Glomerular visceral epithelial cell (primary cell): ENCODE results near the gene ATE1.
"Not testable (repeated sequence)": the region's sequence is repeated elsewhere in the genome, so short reads cannot be mapped to it uniquely, and the experiment has no call there.

Source experiments
- DNase-seq: peaks from one replicate; pipeline ENCODE4 v3.0.0-alpha.2; 2016; ENCODE audit errors: extremely low spot score

Gene ATE1

DNA sequence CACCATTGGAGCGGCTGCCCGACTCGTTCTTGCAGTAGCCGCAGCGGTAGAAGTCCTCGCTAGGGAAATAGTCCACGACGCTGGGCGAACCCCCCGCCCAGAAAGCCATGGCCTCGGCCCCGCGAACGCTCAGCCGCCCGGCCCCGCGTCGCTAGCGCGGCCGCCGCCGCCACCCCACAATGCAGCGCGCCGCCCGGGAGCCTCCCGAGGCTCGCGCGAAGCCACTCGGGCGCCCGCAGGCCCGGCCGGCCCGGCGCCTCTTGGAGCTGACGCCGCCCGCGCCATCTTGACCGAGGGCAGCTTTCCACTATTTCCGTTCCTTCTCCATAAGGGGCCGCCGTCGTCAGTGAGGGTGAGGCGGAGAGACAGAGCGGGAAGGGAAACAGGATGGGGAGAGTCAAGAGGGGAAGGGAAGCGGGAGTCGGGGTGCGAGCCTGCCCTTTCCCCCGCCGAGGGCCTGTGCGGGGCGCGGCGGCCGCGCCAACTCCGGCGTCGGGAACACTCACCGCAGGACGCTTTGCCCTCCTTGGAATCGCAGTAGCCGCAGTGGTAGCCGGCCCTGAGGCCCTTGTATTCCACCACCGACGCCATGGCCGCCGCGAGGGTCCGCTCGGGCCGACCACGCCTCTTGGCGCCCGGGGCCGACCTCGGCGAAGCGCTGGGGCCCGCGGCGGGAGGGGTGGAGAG lies at the start of gene ATE1:
ATE1 (minus strand) TSS at position 191 of the 687 bp plus-strand sequence; CDS start at position 109, 82 bp downstream.
- peak; percentile 92 for DNase-seq

DNA sequence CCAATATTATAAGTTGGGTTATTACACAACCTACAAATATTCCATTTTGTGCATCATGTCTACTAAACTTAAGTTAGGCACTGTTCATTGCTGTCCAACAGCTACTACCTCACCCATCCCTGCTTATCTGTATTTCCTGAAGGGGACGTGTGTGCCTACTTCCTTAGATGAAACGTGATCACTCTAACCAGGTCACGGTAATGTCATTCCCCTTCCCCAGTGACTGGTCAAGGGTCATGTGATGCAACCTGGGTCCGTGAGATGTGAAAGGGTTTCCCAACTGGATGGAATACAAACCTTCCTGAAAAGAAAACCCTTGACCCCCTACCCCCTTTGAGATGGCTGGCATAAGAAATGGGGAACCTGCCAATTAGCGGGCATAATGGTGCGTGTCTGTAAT lies 48.8 kb upstream of the ATE1 start:
- no peak for DNase-seq

DNA sequence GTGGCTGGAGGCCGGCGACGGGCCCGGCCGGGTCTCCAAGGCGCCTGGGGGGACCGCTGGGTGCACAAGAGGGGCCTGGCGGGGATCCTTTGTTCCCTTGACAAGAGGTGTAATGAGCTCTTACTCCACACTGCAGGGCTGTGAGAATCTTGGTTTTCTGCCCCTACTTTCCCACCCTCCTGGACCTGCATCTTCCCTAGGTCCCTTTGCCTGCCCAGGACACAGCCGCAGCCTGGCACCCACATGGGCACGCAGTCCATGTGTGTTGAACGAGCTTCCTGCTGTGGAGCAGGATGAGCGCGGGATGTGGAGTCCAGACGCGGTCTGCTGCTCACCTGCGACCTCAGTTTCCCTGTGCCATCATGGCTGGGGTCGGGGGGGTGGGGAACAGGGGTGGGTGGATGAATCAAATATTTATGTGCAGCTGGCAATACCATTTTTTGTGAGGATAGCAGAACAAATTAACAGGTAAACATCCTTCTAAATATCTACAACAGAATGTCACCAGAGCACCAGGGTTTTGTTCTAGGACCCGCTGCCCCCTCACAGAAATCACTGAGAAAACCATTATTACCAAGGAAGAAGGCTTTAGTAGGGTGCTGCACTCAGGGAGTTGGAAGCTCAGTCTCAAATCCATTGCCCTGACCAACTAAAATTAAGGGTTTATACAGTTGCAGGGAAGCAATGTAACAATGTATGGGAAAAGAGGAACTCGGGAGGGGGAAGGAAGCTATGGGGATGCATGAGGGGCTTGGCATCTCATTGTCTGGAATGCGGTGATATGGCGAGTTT lies 47.7 kb upstream of the ATE1 start:
- no peak for DNase-seq

DNA sequence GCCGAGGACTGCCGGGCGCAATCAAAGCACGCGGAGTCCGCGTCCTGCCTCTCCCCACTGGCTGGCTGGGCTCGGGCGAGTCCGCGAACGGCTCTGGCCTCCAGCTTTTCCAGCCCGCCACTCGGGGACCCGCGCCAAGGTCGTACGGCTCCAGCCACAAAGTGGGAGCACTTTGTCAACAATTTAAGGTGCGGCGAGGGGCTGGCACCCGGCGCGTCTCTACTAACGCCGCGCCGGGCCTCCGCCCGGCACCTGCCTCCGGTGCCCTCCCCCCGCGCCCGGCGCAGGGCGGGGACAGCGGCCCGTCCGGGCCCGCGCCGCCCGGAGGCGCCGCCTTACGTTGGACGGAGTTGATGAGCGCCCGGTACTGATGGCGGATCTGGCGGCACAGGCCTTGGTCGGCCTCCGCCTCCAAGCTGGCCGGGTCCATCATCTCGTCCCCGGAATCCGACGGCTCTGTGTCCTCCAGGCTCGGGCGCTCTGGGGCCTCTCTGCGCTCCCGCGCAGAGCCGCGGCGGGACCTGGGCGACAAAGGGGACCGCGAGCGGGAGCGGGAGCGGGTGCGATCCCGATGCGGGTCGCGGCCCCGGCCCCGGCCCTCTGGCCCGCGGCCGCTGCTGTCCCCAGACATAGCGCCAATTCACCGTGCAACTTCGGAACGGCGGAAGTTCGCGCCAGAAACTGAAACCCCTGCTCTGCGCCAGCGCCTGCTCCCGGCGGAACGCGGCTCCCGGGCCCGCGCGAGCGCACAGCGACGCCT lies 46.9 kb upstream of the ATE1 start, which contains the start of gene NSMCE4A:
NSMCE4A (minus strand) TSS at position 683 of the 760 bp plus-strand sequence; CDS start at position 631, 52 bp downstream.
- DNase-seq = peak; percentile 70

DNA sequence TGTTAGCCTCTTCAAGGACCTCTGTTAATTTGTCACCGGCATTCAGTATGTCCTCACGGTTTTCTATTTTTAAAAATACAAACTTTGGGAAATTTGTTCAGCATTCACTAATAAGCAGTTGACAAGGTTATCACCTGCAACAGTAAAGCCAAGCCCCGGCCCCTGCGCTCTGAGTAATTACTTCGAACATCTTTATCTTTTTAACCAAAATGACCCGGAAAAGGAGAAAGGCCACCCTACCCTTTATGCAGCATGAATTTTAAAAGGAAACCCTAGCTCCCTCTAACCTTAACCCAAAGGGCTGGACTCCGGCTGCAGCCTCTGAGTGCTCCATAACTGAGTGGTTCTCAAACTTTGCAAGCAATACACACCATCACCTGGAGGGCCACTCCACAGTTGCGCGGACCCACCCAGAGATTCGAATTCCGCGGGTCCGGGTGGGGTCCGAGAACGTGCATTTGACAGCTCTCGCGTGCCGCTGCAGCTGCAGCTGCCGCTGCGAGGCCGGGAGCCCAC lies 46.2 kb upstream of the ATE1 start:
- DNase-seq = no peak

DNA sequence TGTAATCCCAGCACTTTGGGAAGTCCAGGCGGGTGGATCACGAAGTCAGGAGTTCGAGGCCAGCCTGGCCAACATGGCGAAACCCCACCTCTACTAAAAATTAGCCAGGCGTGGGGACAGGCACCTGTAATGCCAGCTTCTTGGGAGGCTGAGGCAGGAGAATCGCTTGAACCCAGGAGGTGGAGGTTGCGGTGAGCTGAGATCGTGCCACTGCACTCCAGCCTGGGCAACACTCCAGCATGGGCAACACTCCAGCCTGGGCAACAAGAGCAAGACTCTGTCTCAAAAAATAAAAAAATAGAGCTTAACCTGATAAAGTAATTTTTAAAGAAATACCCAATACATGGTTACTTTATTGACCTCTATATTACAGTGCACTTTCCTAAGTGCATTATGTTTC lies 41.3 kb upstream of the ATE1 start:
- not testable (repeated sequence) for DNase-seq

DNA sequence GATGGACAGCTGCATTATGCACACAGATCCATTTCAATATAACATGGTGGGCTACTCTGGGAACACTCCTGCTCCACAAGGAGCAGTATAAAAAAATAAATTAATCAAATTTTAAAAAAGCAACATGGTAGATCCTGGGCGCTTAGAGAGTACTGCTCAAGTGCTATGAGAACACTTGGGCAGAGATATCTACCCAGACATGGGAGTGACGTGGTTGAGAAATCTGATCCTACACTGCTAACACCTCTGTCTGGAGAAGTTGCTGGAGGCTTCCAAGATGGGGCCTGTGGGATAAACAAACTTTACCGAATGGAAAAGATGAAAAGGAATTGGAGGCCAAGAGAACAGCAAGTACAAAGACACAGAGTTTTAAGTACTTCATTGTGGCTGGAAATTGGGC lies 38.2 kb upstream of the ATE1 start:
- no peak for DNase-seq

DNA sequence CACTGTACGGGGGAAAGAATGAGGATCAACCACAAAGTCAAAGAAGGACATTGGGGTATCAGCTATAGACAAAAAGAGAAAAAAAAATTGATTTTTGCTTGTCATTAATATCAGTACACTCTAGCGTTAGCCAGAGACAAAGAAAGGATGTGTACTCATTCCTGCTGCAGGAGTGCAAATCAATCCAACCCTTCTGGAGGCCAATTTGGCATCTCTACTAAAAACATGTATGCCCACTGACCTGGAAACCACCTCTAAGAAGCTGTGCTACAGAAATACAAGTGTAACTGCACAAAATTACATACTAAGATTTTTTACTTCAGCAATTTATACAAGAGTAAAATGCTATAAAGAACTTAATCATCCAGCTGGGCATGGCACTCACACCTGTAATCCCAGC lies 33.6 kb upstream of the ATE1 start:
- DNase-seq = no peak

DNA sequence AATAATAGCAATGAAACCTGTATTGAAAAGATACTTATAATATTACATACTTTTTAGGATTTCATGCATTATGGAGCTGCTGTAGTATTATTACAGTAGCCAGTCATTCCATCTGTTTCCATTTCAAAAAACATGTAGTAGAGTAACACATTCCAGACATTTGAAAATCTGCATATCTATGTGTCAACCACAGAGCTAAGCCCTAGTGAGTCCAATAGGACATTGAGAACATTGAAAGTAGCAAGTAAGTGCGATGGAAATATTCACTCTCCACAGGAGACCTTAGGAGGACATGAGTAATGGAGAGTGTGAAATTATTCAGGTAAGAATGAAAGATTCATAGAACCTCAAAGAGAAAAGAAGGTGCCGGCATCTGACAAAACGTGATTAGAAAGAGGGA lies 31.8 kb upstream of the ATE1 start:
- no peak for DNase-seq

DNA sequence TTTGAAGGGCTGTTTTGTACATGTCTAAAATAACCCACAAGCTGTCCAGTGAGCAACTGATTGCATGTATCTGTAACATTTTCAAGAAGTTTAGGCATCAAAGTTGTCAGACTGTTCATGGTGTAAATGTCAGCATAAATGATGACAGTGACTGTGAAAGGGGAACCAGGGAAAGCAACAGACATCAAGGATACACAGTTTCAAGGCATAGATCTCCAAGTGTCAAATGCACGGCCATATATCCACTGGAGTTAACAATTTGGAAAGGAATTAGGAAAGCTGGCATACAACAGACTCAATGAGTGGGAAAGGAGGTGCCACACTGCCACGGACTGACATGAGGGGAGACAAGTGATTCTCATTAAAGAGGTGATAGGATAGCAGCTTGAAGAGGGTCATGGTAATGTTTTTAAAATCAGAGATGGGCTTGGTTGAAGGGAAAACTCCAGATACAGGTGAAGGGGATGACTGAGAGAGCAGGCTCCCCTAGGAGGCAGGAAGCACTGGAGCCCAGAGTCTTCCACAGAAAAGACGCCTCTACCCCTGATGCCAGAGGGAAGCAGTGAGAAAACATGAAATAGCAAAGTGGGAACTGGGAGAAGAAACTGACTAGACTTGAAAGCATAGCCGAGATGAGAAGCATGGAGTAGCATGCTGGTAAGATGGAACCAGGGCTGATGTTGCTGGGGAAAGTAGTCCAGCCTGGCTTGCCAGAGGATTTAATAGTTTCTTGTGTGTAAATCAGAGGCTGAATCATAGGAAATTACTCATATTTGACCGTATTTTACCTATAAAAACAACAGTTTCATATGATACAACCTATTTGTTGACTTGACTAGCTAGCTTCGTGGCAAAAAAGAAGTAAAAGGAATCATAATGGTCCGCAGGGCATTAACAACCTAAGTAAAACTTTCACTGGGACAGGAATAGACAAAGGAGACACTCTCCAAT lies 28.6 kb upstream of the ATE1 start:
- DNase-seq = no peak

DNA sequence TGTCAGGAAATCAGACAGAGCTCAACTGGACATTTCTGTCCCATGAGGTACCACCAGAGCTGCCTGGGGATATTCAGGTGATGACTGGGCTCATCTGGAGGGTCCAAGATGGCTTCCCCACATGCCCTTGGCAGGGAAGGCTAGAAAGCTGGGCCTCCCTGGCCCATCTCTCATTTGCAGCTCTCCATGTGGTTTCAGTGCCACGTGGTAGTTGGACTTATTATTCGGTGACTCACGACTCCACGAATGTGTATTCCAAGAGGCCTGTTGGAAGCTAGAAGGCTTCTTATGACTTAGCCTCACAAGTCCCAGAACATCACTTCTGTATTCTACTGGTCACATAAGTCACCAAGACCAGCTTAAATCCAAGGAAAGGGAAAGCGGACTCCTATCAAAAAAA lies 24.4 kb upstream of the ATE1 start:
- no peak for DNase-seq

DNA sequence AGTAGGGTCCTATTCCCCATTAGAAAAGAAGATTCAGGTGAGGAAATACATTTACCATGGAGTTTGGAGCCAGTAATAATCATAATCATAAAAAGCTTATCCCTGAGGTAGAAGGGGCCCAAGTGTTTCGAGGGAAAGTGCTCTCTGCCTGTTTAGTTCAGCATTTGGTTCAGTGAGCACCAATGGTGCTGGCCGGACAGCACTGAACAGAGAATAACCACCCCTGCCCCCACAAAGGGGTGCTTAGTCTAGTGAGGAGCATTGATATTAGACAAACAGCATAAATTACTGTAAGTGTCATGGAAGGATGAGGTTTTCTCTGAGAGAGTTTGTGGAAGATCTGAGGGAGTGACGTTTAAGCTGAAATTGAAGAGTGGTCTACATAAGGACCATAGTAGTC lies 21.6 kb upstream of the ATE1 start:
- no peak for DNase-seq

DNA sequence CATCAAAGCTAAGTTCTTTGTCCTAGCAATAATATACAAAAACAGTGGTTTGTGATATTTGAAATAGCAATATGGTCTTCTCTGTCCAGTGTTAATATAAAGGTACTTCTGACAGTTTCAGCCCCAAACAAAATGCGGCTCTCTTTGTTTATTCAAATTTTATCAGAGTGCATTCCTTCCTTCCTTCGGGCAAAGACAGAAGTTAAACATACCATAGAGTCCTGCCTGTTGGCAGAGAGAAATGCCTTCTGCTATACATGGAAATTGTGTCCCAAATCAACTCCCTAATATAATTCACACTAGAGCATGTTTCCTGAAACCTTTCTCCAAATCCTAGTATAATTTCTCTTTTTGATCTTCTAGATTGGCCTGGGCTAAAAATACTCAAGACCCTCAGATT lies 21.2 kb upstream of the ATE1 start:
- no peak for DNase-seq

DNA sequence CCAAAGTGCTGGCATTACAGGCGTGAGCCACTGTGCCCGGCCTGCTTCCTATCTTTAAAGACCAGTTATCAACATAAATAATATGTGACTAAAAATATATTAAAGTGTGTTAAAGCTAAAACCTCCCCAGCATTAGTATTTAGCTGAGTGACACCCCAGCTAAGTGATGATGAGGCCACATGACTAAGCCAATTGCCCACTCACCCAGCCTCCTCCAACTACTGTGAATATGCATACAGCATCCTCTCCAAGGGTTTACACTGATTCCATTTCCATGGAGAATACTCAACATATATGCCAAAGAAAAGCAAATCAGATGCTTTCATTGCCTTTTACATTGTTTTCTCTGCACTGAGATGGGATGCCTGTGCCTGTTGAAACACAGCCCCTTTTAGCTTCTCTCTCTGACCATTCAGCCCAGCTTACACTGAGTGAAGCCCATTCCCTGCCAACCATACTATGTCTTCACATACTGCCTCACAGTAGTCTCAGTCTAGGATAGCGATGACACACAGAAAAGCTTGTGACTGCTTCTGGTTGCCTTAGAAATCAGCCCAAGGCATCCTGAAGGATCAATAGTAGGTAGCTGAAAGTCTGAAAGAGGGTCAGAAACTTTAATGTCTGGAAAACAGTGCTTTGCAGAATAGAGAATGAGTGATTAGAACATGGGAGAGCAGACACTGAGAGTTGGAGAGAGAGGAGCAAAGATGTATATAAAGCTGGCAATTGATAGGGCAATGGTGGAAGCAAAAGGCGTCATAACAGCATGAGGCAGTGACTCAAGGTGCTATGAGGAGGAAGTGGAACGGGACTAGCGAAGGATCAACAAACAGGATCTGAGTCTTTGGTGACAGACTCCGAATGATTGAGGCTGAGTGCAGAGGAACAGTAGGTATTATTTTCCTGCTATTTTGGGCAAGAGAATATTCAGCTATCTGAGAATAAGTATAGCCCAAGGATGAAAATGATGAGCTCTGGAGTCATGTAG lies 19.8 kb upstream of the ATE1 start:
- no peak for DNase-seq

DNA sequence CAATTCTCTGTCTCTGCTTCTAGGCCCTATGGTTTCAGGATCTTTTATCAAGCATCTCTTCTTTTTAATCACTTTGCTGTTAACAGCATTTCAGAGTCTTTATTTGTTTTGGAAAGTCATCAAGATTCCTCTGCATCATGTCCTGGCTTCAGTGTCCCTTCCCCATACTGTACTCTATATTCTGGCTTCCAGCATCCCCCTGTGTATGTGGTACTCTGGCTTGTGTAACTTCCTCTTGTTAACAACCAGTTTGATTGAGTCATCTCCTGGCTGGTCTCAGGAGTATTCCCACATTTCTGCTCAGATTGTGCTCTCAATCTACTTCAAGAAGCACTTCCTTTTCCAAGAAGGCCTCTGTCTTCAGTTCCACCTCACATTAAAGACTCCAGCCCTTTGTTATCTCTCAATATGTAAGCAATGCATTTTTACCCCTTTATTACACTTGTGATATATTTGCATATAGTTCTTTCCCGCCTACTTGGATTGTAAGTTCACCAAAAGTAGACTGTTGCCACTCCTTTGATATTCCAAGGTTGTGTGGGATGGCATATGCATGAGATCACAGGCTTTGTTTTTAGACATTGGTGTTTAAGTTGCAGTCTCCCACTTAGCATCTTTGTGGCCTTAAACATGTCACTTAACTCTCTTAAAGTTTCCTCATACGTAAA lies 15.1 kb upstream of the ATE1 start:
- peak; percentile 27 for DNase-seq

DNA sequence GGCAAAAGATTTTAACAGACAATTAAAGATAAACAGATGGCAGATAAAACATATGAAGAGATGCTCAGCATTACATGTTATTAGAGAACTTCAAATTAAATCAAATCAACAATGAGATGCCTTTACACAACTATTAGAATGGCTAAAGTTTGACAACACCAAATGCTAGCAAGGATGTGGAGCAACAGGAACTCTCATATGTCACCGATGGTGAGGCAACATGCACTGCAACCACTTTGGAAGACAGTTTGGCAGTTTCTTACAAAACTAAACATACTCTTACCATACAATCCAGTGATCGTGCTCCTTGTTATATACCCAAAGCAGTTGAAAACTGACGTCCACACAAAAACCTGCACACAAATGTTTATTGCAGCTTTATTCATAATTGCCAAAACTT lies 13.7 kb upstream of the ATE1 start:
- DNase-seq = no peak

DNA sequence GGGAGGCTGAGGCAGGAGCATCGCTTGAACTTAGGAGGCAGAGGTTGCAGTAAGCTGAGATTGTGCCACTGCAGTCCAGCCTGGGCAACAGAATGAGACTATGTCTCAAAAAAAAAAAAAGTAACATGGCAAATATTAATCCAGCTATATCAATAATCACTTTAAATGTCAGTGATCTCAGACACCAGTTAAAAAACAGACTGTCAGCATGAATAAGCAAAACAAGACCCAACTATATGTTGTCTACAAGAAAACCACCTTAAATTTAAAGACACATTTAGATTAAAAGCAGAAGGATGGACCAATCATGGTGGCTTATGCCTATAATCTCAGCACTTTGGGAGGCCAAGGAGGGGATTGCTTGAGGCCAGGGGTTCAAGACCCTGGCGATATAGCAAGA lies 8.5 kb upstream of the ATE1 start:
- no peak for DNase-seq

DNA sequence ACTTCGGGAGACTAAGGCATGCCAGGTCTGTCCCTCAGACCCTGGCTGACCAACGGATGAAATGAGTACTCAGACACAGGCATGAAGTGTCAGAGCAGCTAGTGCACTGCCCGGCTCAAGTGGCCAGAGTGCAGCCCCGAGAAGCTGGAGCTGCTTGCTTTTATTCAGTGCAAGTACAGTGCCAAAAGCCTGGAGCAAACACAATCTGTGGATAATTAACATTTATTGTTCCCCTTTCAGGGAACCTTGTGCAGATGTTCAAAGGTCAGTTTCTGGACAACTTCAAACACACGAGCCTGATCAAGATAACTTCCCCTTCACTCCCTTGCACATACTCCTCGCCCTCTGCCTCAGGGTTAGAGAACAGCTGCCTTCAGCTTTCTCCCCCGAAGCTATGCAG lies 7.9 kb upstream of the ATE1 start:
- DNase-seq = no peak
